Measurements from ENCODE around the gene CNDP1.

The CNDP1 gene

DNA sequence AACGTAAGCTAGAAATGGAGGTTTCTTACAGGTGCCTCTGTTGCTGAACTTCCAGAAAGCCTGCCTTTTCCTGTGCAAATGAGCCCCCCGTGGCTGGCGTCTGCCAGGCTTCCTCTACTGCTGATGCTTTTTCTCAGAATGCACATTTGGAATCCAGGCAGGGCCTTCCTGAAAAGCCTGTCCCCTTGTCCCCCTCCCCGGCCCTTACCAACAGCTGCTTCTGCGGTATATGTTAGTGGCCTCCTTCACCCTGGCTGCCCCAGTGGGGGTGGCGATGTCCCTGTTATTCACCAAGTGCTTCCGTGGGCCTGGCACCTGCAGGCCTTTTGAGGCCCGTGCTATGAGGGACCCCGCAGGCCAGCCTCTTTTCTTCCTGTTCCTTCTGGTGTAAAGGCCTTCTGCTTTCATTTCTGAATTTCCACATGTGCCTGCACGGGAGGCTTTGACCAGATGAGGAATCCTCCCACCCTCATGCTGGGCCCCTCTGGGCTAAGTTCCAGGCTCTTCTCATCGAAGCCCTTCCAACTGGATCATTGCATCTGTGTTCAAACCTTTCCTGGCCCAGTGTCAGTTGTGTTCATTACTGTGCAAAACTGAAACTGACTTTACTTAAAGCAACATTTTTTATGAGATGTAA lies 27.7 kb upstream of the CNDP1 start:
- no peak for DNase-seq (ENCODE audit: low read depth in 2 of 2, low spot score in 1 of 2)

- DNase-seq (ENCODE audit: low read depth in 2 of 2, low spot score in 1 of 2), result no peak
Measured at GRCh38 chr18:74507097-74507881, 27.0 kb upstream of the CNDP1 start.

DNA sequence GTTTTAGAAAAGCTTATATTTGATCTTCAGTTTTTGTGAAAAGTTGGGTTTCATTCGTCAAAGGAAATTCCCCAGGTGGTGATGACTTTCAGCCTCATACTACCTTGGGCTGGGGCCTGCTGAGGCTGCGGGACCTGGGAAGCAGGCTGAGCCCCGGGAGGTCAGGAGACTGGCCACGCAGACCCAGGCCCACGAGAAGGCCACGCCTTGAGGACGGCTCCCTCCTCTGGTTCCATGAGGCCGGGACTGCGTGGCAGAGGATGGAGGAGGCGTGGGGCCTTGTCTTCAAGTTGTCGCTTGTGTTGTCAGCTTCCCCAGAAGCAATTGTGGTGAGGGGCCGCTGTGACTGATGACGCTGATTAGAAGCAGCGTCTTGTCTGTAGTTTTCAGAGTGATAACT lies 26.4 kb upstream of the CNDP1 start:
- DNase-seq (ENCODE audit: low read depth in 2 of 2, low spot score in 1 of 2), result no peak

GRCh38 chr18:74508366-74508765 lies 25.9 kb upstream of the CNDP1 start:
- no peak for DNase-seq (ENCODE audit: low read depth in 2 of 2, low spot score in 1 of 2)

- no peak for DNase-seq (ENCODE audit: low read depth in 2 of 2, low spot score in 1 of 2)
Measured at GRCh38 chr18:74508821-74509225, 25.5 kb upstream of the CNDP1 start.

GRCh38 chr18:74509856-74510769 lies 24.2 kb upstream of the CNDP1 start:
- DNase-seq (ENCODE audit: low read depth in 2 of 2, low spot score in 1 of 2), result no peak

- no peak for DNase-seq (ENCODE audit: low read depth in 2 of 2, low spot score in 1 of 2)
Measured at GRCh38 chr18:74510770-74511095, 23.6 kb upstream of the CNDP1 start.

DNA sequence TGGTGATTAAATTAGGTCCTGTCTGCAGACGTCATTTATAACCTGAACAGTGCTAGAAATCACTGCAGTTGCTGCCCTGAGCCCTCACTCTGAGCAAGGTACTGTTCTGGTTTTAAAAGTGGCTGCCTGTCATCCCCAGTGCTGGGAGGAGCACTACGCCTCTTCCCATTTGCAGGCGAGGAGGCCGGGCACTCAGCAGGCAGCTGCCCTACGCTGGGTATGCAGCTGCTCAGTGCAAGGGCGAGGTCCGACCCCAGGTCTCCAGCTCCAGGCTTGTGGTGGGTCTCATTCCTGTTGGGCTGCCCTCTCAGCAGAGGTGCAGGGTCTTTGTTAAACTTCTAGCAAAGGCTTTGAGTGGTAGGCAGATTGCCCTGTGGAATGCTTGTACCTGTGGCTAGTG lies 22.5 kb upstream of the CNDP1 start:
- no peak for DNase-seq (ENCODE audit: low read depth in 2 of 2, low spot score in 1 of 2)

- DNase-seq (ENCODE audit: low read depth in 2 of 2, low spot score in 1 of 2), result no peak
Measured at GRCh38 chr18:74512321-74513053, 21.8 kb upstream of the CNDP1 start.

DNA sequence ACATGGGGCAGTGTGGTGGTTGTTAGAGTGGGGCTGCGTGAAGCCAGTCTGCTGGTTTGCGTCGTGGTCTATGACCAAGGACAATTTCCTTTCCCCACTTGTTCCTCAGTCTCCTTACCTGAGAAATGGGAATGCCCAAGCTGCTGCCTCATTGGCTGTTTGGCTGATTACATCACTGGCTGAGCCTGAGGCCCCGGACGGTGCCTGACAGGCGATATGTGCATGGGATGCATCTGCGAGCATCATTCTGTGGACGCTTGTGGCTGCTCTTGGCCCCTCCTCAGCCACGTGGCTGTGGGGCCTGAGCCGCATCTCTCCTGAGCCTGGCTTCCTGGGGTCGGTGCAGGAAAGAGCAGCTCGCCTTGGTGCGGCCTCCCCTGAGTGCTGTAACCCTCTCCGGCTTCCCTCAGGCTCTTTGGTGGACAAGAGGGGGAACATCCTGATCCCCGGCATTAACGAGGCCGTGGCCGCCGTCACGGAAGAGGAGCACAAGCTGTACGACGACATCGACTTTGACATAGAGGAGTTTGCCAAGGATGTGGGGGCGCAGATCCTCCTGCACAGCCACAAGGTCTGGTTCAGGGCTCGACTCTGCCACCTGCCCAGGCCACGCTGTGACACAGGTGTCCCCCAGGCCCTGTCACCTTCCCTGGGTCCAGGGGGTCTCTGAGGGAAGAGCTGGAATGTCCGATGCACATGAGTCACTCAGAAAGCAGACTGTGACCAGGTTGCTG lies 21.0 kb upstream of the CNDP1 start:
- DNase-seq (ENCODE audit: low read depth in 2 of 2, low spot score in 1 of 2), result no peak

DNA sequence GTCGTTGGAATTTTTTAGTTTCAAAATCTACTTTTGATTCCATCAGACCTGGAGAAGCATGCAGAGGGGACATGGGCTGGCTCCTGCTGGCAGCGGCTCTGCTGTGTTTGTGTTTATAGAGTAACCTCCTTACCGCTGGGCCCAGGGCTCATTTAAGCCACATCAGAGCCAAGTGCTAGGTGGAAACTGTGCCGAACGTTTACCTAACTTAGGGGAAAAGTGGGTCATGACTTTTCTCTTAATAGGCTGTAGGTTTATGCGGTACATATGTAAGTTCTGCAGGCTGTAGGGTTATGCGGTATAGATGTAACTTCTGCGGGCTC lies 20.5 kb upstream of the CNDP1 start:
- no peak for DNase-seq (ENCODE audit: low read depth in 2 of 2, low spot score in 1 of 2)

DNA sequence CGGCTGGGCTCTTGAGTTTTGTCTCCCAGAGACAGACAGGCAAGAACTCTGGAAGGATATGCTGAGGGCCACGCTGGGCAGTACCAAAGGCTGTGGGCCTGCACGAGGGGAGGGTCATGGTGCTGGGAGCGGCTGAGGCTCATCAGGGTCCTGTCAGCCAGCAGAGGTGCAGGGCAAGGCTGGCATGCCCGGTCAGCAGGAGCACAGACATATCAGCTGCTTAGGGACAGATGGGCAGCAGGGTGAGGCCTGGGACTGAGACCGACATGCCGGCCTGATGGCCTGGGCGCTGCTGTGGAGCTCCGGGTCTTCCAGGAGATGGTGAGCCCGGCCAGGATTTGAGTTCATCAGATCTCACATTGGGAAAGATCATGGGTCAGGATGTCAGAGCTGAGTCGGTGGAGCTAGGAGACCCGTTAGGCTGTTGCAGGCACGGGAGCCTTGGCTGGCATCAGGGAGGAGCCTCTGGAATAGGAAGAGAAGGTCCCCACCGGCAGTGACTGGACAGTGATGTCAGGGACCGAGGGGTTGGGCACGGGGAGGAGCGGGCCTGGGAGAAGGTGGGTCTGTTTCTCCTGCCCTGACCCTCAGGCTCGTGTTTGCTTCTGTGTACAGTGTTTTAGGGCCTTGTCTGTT lies 19.3 kb upstream of the CNDP1 start:
- DNase-seq (ENCODE audit: low read depth in 2 of 2, low spot score in 1 of 2), result no peak

GRCh38 chr18:74515620-74516231 lies 18.6 kb upstream of the CNDP1 start:
- no peak for DNase-seq (ENCODE audit: low read depth in 2 of 2, low spot score in 1 of 2)

GRCh38 chr18:74516271-74517235 lies 17.7 kb upstream of the CNDP1 start:
- DNase-seq (ENCODE audit: low read depth in 2 of 2, low spot score in 1 of 2), result no peak

DNA sequence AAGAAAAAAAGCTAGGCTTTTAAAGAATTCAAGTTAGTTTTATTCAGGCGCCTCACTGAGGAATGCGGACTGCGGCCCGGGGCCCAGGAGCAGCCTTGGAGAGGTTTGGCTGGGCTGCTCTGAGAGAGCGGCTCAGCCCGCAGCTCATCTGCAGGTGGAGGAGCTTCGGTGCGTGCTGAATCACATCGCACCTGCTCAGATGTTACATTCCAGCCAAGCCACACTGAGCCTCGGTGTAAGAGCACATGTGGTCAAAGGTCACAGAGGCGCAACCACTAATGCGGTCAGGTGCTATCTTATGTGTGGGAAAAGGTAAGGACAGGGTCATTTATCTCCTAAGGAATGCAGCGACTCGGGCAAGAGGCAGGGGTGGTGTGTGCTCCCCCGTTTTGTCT lies 17.1 kb upstream of the CNDP1 start:
- DNase-seq (ENCODE audit: low read depth in 2 of 2, low spot score in 1 of 2), result no peak

DNA sequence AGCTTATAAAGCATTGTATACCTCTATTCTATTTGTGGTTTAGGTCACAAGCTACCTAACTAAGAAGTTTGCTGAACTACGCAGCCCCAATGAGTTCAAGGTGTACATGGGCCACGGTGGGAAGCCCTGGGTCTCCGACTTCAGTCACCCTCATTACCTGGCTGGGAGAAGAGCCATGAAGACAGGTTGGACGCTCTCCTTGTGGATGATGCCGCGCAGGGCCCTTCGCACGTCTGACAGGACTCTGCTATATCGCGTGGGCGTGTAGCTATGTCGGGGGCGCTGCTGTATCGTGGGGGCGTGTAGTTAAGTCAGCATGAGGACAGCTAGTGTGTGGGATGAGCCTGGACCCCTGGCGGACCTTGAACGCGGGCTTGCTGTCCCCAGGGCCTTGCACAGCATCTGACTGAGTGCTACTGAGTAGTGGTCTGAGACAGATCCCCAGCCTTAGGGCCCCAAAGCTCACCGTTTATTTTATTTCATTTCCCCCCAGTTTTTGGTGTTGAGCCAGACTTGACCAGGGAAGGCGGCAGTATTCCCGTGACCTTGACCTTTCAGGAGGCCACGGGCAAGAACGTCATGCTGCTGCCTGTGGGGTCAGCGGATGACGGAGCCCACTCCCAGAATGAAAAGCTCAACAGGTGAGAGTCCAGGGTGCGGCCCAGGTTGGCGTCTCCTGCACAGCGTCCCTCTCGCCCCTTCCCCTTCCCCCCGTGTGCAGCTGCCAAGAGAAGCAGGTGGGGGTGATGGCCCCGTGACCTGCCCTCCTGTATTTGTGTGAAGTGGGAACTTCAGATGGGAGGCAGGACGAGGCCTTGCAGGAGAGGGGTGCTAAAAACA lies 15.6 kb upstream of the CNDP1 start:
- no peak for DNase-seq (ENCODE audit: low read depth in 2 of 2, low spot score in 1 of 2)

DNA sequence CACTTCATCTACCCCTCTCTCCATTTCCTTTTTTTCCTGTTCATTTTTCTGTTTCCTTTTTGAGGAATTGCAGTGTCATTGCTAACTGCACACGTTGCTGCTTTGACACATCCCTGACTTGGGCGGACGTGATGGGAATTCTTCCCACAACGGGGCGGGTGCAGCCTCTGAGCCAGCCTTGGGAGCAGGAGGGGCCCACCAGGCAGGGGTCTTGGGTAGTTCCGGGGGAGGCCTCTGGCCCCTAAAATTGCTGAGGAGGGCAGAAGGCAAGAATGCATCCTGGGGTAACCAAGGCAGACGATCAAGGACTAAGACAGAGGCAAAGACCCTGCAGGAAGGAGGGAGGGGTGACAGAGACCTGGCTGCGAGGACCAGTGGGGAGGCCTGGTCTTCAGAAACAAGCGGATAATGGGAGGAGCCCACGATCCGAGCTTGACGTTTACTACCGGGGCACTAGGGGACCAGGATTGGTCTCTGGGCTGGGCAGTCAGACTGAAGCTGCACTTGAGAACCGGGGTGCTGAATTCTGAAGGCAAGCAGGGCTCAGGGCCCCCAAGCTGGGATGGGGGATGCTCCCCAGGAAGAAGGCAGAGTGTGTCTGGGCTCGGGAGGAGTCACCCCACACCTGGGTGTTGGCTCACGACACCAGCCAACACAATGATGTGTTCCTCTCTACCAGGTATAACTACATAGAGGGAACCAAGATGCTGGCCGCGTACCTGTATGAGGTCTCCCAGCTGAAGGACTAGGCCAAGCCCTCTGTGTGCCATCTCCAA lies 14.8 kb upstream of the CNDP1 start:
- no peak for DNase-seq (ENCODE audit: low read depth in 2 of 2, low spot score in 1 of 2)

Measured in stimulated activated CD8-positive, alpha-beta memory T cell treated with anti-CD3 and anti-CD28 coated beads, Interleukin-4, amount 100 ng/mL, for 4 hours (primary cell).